ENCODE data around the gene CLCN6. TPM values are rescaled to one million over a fixed set of nuclear protein-coding genes. Genes with fewer than 3 reads are reported as not detected.

CLCN6 gene
- total and polyA plus RNA-seq, 10 of the 15 experiments (the other 5 are each of a cell fraction or from before 2014, with no cell fraction given) = 2.2 to 20.9 (median 10.2) TPM

DNA sequence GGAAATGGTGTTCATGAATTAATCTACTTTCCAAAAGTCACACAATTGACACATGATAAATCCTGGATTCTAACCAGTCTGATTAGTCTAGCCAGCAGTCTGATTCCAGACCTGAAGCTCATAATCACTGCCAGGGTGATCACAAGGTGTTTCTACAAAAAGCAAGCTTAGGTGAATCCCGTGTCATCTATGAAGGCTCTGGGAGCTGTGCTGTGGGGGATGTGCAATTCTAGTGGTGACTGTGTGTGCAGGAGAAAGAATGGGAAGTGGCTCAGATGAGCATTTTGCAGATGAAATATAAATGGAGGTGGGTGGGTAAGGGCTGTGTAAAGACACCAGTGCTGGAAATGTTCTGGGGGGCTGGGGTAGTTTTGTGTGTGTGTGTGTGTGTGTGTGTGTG is 54.6 kb downstream of the CLCN6 start:
- intact Hi-C loops (cut with micrococcal nuclease; ENCODE audit: unreplicated experiment) (no loop called here), in situ Hi-C loops (cut with MboI) (no loop called here)
- H3K4me3 ChIP-seq = no peak overlapping the region
- ATAC-seq (no peak), FAIRE-seq (no peak), DNase-seq (ENCODE audit: low read depth, low spot score) (no peak)
- no peaks in the 10 kb centered on the region for H3K79me2 ChIP-seq (ENCODE audit: control insufficient read depth, insufficient read depth, low read length)
- POLR2A ChIA-PET = no interaction called here
- no peaks in the 10 kb centered on the region for H3K9me3 ChIP-seq (replicated peaks; ENCODE audit: control insufficient read depth, insufficient read depth, low read length)
- no peaks in the 10 kb centered on the region for H3K4me1 ChIP-seq (ENCODE audit: control insufficient read depth, insufficient read depth, low read length)
- no peak overlapping the region for H3K27ac ChIP-seq (ENCODE audit: control insufficient read depth, insufficient read depth)
- H3K4me2 ChIP-seq (ENCODE audit: control insufficient read depth, insufficient read depth) = no peak overlapping the region
- no TSS peak for BruUV-seq (replicated peaks)
- 38% methylated on average over 1 of the region's 1 CpG for WGBS (ENCODE audit: insufficient coverage, insufficient replicate concordance, low lambda C conversion rate, missing lambda C conversion rate)
- SMC1A ChIA-PET (ENCODE audit: uncharacterized antibody, unreplicated experiment) = no interaction called here
- no peaks in the 10 kb centered on the region for H3K36me3 ChIP-seq (ENCODE audit: control insufficient read depth in 2 of 2, insufficient read depth in 2 of 2, low read length in 1 of 2)
- H3K9ac ChIP-seq (ENCODE audit: control insufficient read depth, insufficient read depth, low read length) = no peak overlapping the region
- TF ChIP-seq RAD21 (IDR thresholded peaks at IDR 0.05; ENCODE audit: insufficient read depth, low read depth, low read length) (no peak), ZNF384 (IDR thresholded peaks at IDR 0.05; ENCODE audit: borderline replicate concordance, low read depth, low read length) (no peak), NFXL1 (IDR thresholded peaks at IDR 0.05; ENCODE audit: borderline replicate concordance) (no peak), IKZF1 (conservative IDR thresholded peaks at IDR 0.05) (no peak), POLR2AphosphoS5 (IDR thresholded peaks at IDR 0.05; ENCODE audit: low read length) (no peak), ATF7 (IDR thresholded peaks at IDR 0.05; ENCODE audit: low read depth) (no peak)
- TF ChIP-seq, protein P1, sequence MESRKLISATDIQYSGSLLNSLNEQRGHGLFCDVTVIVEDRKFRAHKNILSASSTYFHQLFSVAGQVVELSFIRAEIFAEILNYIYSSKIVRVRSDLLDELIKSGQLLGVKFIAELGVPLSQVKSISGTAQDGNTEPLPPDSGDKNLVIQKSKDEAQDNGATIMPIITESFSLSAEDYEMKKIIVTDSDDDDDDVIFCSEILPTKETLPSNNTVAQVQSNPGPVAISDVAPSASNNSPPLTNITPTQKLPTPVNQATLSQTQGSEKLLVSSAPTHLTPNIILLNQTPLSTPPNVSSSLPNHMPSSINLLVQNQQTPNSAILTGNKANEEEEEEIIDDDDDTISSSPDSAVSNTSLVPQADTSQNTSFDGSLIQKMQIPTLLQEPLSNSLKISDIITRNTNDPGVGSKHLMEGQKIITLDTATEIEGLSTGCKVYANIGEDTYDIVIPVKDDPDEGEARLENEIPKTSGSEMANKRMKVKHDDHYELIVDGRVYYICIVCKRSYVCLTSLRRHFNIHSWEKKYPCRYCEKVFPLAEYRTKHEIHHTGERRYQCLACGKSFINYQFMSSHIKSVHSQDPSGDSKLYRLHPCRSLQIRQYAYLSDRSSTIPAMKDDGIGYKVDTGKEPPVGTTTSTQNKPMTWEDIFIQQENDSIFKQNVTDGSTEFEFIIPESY (IDR thresholded peaks at IDR 0.05) = no peak
- TF ChIP-seq, protein P2, sequence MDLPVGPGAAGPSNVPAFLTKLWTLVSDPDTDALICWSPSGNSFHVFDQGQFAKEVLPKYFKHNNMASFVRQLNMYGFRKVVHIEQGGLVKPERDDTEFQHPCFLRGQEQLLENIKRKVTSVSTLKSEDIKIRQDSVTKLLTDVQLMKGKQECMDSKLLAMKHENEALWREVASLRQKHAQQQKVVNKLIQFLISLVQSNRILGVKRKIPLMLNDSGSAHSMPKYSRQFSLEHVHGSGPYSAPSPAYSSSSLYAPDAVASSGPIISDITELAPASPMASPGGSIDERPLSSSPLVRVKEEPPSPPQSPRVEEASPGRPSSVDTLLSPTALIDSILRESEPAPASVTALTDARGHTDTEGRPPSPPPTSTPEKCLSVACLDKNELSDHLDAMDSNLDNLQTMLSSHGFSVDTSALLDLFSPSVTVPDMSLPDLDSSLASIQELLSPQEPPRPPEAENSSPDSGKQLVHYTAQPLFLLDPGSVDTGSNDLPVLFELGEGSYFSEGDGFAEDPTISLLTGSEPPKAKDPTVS (IDR thresholded peaks at IDR 0.05; ENCODE audit: low read depth, low read length) = no peak
- CTCF ChIA-PET = interaction anchor here (0.6 to 1.1 kb wide), 2 partner anchors 12 to 355 kb away, joined by 3 read pairs; no protein-coding TSS in a partner anchor
- H3K27me3 ChIP-seq (replicated peaks in 1 of 2; ENCODE audit: control insufficient read depth in 2 of 2, insufficient read depth in 2 of 2, low read length in 1 of 2) = peaks cover 5 to 12% of the 10 kb centered on the region in 2 experiments; a peak in 3 of 4 replicates
- H2AFZ ChIP-seq (ENCODE audit: control insufficient read depth, low read depth, low read length) = no peak overlapping the region
- no peaks in the 10 kb centered on the region for H4K20me1 ChIP-seq (ENCODE audit: control insufficient read depth, insufficient read depth)
- RAD21 ChIA-PET (ENCODE audit: unreplicated experiment) = no interaction called here
